Thoracic aorta (tissue), 2 donors: ENCODE results near the gene TLR6. TPM values are rescaled to one million over a fixed set of nuclear protein-coding genes. Genes with fewer than 3 reads are reported as not detected.

Experiments used
- ATAC-seq: fragments of 150-250 bp; one replicate; pipeline ENCODE4 v1.8.0; 2017; ENCODE audit warnings: low read depth; ENCODE audit not compliant: insufficient number of reproducible peaks, low FRiP score
- DNase-seq: peaks from one replicate; pipeline ENCODE4 v3.0.0-alpha.2; 2020; ENCODE audit warnings: low spot score
- H3K27ac ChIP-seq, 2 donors: fragments of 200-600 bp; sonication (generic); 1 replicate in 1 of 2; 2 replicates in 1 of 2; pipeline ENCODE4 v1.5.1; 2016; ENCODE audit warnings: mild to moderate bottlenecking in 2 of 2, moderate library complexity in 2 of 2
- H3K27me3 ChIP-seq: fragments of 200-600 bp; sonication (generic); replicated peaks from 2 replicates; pipeline ENCODE4 v1.6.0; 2016; ENCODE audit warnings: mild to moderate bottlenecking; ENCODE audit not compliant: insufficient read depth
- H3K36me3 ChIP-seq: fragments of 200-600 bp; sonication (generic); one replicate; pipeline ENCODE4 v1.5.1; 2016
- H3K4me1 ChIP-seq, 2 donors: fragments of 200-600 bp; sonication (generic); 1 replicate in 1 of 2; 2 replicates in 1 of 2; pipeline versions ENCODE4 v1.5.1 to v1.6.0; 2016; ENCODE audit warnings: low read depth in 2 of 2, mild to moderate bottlenecking in 1 of 2; ENCODE audit not compliant: control insufficient read depth in 1 of 2
- H3K4me3 ChIP-seq: fragments of 200-600 bp; sonication (generic); 2 replicates; pipeline ENCODE4 v1.5.1; 2016; ENCODE audit warnings: mild to moderate bottlenecking
- H3K9me3 ChIP-seq: fragments of 200-600 bp; sonication (generic); 2 replicates; pipeline ENCODE4 v1.5.1; 2016
- total RNA-seq, 2 donors: library from RNA; depleted of rRNA; stranded (reverse); fragments of >200 nt; gene quantifications; one replicate each; pipeline versions ENCODE4 v1.1.0 to v1.2.3, GENCODE V29; 2016
- TF ChIP-seq, protein P1 (sequence below): fragments of 200-600 bp; sonication (generic); IDR thresholded peaks from one replicate; pipeline ENCODE4 v1.5.1; 2019; ENCODE audit warnings: antibody characterized with exemption

The TLR6 gene
- total RNA-seq, 2 donors from 2014 or later, result 1.8 to 3.5 TPM

- Histone ChIP-seq H3K27me3 (no peaks in the 10 kb centered on the region), H3K4me3 (peak within 1 kb of the TSS; percentile 94), H3K27ac (peak within 1 kb of the TSS; percentile 68 to 96), H3K4me1 (peaks cover 11 to 43% of the 10 kb centered on the region in 2 donors), H3K36me3 (no peaks in the 10 kb centered on the region), H3K9me3 (no peaks in the 10 kb centered on the region)
- TF ChIP-seq, protein P1, sequence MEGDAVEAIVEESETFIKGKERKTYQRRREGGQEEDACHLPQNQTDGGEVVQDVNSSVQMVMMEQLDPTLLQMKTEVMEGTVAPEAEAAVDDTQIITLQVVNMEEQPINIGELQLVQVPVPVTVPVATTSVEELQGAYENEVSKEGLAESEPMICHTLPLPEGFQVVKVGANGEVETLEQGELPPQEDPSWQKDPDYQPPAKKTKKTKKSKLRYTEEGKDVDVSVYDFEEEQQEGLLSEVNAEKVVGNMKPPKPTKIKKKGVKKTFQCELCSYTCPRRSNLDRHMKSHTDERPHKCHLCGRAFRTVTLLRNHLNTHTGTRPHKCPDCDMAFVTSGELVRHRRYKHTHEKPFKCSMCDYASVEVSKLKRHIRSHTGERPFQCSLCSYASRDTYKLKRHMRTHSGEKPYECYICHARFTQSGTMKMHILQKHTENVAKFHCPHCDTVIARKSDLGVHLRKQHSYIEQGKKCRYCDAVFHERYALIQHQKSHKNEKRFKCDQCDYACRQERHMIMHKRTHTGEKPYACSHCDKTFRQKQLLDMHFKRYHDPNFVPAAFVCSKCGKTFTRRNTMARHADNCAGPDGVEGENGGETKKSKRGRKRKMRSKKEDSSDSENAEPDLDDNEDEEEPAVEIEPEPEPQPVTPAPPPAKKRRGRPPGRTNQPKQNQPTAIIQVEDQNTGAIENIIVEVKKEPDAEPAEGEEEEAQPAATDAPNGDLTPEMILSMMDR, result no peak
- DNase-seq, result peak; percentile 19
- ATAC-seq, result peak; percentile 83
Observed at GRCh38 chr4:38867478-38868058, 11.0 kb upstream of the TLR6 start, which contains the start of gene FAM114A1. Gene FAM114A1 (plus strand): TSS chr4:38867806. CDS start chr4:38878079, 10,273 bp downstream.

DNA sequence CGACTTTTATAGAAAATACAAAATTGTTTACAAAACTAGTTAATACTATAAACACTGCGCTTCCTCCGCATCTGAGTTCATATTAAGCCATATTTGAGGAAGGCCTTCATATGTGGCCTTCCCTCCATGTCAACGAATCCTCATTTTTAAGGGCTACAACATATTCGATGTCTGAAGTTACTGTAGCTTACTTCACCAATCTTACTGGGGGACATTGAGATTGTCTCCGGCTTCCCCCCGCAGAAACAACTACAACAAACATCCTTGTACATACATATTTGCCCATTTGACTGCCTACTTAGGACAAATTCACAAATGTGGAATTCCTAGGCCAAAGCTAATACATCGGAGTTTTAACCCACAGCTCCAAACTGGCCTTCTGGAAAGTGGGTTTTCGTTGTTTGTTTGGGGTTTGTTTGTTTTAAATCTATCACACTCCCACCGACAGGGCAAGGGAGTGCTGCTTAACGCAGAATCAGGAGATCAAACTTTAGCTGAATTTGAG, 10.4 kb upstream of the TLR6 start:
- H3K27ac ChIP-seq, result peak overlapping the region; percentile 64 to 68
- peak overlapping the region; percentile 94 for H3K4me3 ChIP-seq
- no peaks in the 10 kb centered on the region for H3K9me3 ChIP-seq
- no peaks in the 10 kb centered on the region for H3K36me3 ChIP-seq
- no peak for DNase-seq
- H3K4me1 ChIP-seq, result peaks cover 11 to 39% of the 10 kb centered on the region in 2 donors
- TF ChIP-seq, protein P1, result no peak
- ATAC-seq, result no peak
- no peaks in the 10 kb centered on the region for H3K27me3 ChIP-seq

DNA sequence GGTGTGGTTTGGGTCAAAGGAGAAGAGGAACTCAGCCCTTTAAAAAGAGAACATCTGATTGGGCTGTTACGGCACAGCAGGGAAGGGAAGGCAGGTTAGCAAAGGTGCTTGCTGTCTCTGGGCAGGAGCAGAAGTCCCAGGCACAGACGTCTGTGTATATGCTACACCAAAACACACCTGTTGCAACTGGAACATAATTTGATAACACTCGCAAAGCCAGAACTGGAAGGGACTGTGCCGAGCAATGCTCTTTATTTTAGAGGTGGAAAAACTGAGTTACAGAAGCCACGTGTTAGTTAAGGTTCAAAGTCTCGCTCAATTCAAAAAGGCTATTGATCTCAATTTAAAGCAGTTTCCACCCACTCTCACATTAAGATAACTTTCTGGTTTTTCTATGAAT, 8.8 kb upstream of the TLR6 start:
- no peaks in the 10 kb centered on the region for H3K36me3 ChIP-seq
- no peak overlapping the region for H3K4me3 ChIP-seq
- no peak overlapping the region for H3K27ac ChIP-seq
- no peaks in the 10 kb centered on the region for H3K27me3 ChIP-seq
- H3K4me1 ChIP-seq, result peaks cover 11 to 25% of the 10 kb centered on the region in 2 donors
- no peaks in the 10 kb centered on the region for H3K9me3 ChIP-seq
- no peak for DNase-seq
- TF ChIP-seq, protein P1, result no peak
- ATAC-seq, result no peak

- no peak overlapping the region for H3K27ac ChIP-seq
- peaks cover 3 to 4% of the 10 kb centered on the region in 2 donors for H3K4me1 ChIP-seq
- H3K9me3 ChIP-seq, result no peaks in the 10 kb centered on the region
- DNase-seq, result no peak
- H3K27me3 ChIP-seq, result no peaks in the 10 kb centered on the region
- TF ChIP-seq, protein P1, result no peak
- ATAC-seq, result no peak
- no peaks in the 10 kb centered on the region for H3K36me3 ChIP-seq
- no peak overlapping the region for H3K4me3 ChIP-seq
Observed at GRCh38 chr4:38861791-38862190, 5.2 kb upstream of the TLR6 start.

- no peak for ATAC-seq
- TF ChIP-seq, protein P1, result peak; percentile 60
- no peak for DNase-seq
- H3K4me3 ChIP-seq, result no peak overlapping the region
- H3K27me3 ChIP-seq, result no peaks in the 10 kb centered on the region
- H3K9me3 ChIP-seq, result no peaks in the 10 kb centered on the region
- H3K4me1 ChIP-seq, result peaks cover 3 to 10% of the 10 kb centered on the region in 2 donors
- no peaks in the 10 kb centered on the region for H3K36me3 ChIP-seq
- no peak overlapping the region for H3K27ac ChIP-seq
Observed at GRCh38 chr4:38860788-38861424, 4.3 kb upstream of the TLR6 start.
